Measurements from ENCODE around the gene MLX. TPM values are rescaled to one million over a fixed set of nuclear protein-coding genes. Genes with fewer than 3 reads are reported as not detected.

MLX gene
- polyA plus RNA-seq, 1 donor, result 52.0 TPM

Other genes with a start within 250 kb of the MLX start
- gene STAT3, start 178.7 kb upstream of the MLX start, polyA plus RNA-seq, result 193 TPM
- gene CAVIN1, start 143.8 kb upstream of the MLX start, polyA plus RNA-seq, result 71.0 TPM
- 114 TPM for gene ATP6V0A1, start 108.2 kb upstream of the MLX start, polyA plus RNA-seq
- 32.9 TPM for gene NAGLU, start 30.9 kb upstream of the MLX start, polyA plus RNA-seq
- 2.1 TPM for gene HSD17B1, start 14.2 kb upstream of the MLX start, polyA plus RNA-seq
- gene COASY, start 5.0 kb upstream of the MLX start, polyA plus RNA-seq, result 65.6 TPM
- gene PSMC3IP, start 10.6 kb downstream of the MLX start, polyA plus RNA-seq, result 8.6 TPM
- gene RETREG3, start 42.3 kb downstream of the MLX start, polyA plus RNA-seq, result 36.8 TPM
- gene TUBG1, start 42.6 kb downstream of the MLX start, polyA plus RNA-seq, result 40.0 TPM
- gene TUBG2, start 92.2 kb downstream of the MLX start, polyA plus RNA-seq, result 16.2 TPM
- 9.2 TPM for gene PLEKHH3, start 109.9 kb downstream of the MLX start, polyA plus RNA-seq
- gene CCR10, start 114.7 kb downstream of the MLX start, polyA plus RNA-seq, result 1.2 TPM
- 7.5 TPM for gene CNTNAP1, start 115.4 kb downstream of the MLX start, polyA plus RNA-seq
- 37.6 TPM for gene EZH1, start 177.9 kb downstream of the MLX start, polyA plus RNA-seq
- 45.9 TPM for gene RAMP2, start 194.1 kb downstream of the MLX start, polyA plus RNA-seq
- 78.1 TPM for gene VPS25, start 206.3 kb downstream of the MLX start, polyA plus RNA-seq
- 16.9 TPM for gene WNK4, start 213.5 kb downstream of the MLX start, polyA plus RNA-seq
- 107 TPM for gene COA3, start 231.6 kb downstream of the MLX start, polyA plus RNA-seq
- 3.0 TPM for gene CNTD1, start 231.8 kb downstream of the MLX start, polyA plus RNA-seq

All from large intestine (tissue), 1 donor.